ENCODE data around the gene KLHDC2.
"Not testable (repeated sequence)": the region's sequence is repeated elsewhere in the genome, so short reads cannot be mapped to it uniquely, and the experiment has no call there.

DNA sequence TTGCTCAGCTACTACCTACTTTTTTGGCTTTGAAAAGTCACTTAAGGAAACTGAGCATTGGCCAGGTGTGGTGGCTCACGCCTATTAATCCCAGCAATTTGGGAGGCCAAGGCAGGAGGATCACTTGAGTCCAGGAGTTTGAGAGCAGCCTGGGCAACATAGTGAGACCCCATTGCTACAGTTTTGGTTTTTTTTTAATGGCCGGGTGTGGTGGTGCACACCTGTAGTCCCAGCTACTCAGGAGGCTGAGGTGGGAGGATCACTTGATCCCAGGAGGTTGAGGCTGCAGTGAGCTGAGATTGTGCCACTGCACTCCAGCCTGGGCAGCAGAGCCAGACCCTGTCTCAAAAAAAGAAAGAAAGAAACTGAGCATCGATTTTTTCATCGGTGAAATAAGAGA lies 32.3 kb upstream of the KLHDC2 start:
- TF ChIP-seq, protein P1, sequence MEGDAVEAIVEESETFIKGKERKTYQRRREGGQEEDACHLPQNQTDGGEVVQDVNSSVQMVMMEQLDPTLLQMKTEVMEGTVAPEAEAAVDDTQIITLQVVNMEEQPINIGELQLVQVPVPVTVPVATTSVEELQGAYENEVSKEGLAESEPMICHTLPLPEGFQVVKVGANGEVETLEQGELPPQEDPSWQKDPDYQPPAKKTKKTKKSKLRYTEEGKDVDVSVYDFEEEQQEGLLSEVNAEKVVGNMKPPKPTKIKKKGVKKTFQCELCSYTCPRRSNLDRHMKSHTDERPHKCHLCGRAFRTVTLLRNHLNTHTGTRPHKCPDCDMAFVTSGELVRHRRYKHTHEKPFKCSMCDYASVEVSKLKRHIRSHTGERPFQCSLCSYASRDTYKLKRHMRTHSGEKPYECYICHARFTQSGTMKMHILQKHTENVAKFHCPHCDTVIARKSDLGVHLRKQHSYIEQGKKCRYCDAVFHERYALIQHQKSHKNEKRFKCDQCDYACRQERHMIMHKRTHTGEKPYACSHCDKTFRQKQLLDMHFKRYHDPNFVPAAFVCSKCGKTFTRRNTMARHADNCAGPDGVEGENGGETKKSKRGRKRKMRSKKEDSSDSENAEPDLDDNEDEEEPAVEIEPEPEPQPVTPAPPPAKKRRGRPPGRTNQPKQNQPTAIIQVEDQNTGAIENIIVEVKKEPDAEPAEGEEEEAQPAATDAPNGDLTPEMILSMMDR (IDR thresholded peaks at IDR 0.05), result not testable (repeated sequence)
- TF ChIP-seq POLR2A (IDR thresholded peaks at IDR 0.05), result not testable (repeated sequence)

Measured in testis (tissue), 2 donors.